Endothelial cell of umbilical vein (primary cell): Measurements from ENCODE around the gene DNMT1.

ENCODE experiments used
- JUN ChIP-seq: IDR thresholded peaks from 2 replicates; pipeline ENCODE4 v1.6.1; 2011; ENCODE audit warnings: borderline replicate concordance, low read depth; ENCODE audit not compliant: insufficient read length, insufficient read depth
- MYC ChIP-seq: IDR thresholded peaks from one replicate; pipeline ENCODE4 v1.6.1; 2011; ENCODE audit warnings: mild to moderate bottlenecking, low read depth, low read length
- POLR2A ChIP-seq: IDR thresholded peaks from 2 replicates; pipeline ENCODE4 v1.6.1; 2012; ENCODE audit warnings: low read depth, mild to moderate bottlenecking, control low read depth, low read length
- TF ChIP-seq, protein P1 (sequence below): IDR thresholded peaks from 2 replicates; pipeline ENCODE4 v1.6.1; 2011; ENCODE audit not compliant: insufficient read depth, insufficient read length
- TF ChIP-seq, protein P2 (sequence below), 2 donors: IDR thresholded peaks; 1 replicate in 1 of 2; 2 replicates in 1 of 2; pipeline ENCODE4 v1.5.1; 2011; ENCODE audit warnings: low read length in 2 of 2, mild to moderate bottlenecking in 2 of 2, moderate library complexity in 2 of 2, control low read depth in 1 of 2, inconsistent platforms in 1 of 2, low read depth in 1 of 2; ENCODE audit not compliant: insufficient read depth in 1 of 2; ENCODE audit errors: extremely low read depth in 1 of 2

DNA sequence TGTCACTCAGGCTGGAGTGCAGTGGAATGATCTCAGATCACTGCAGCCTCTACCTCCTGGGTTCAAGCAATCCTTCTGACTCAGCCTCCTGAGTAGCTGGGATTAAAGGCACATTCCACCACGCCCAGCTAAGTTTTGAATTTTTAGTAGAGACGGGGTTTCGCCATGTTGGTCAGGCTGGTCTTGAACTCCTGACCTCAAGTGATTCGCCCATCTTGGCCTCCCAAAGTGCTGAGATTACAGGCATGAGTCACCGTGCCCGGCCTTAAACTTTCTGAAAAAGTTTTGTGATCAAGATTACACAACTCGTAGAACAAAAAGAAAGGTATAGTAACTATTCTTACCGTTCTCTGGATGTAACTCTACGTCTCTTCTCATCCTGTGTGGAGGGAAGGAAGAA, 21.2 kb downstream of the DNMT1 start:
- TF ChIP-seq JUN (no peak), MYC (no peak), POLR2A (no peak)
- TF ChIP-seq, protein P1, sequence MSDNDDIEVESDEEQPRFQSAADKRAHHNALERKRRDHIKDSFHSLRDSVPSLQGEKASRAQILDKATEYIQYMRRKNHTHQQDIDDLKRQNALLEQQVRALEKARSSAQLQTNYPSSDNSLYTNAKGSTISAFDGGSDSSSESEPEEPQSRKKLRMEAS: no peak
- TF ChIP-seq, protein P2, sequence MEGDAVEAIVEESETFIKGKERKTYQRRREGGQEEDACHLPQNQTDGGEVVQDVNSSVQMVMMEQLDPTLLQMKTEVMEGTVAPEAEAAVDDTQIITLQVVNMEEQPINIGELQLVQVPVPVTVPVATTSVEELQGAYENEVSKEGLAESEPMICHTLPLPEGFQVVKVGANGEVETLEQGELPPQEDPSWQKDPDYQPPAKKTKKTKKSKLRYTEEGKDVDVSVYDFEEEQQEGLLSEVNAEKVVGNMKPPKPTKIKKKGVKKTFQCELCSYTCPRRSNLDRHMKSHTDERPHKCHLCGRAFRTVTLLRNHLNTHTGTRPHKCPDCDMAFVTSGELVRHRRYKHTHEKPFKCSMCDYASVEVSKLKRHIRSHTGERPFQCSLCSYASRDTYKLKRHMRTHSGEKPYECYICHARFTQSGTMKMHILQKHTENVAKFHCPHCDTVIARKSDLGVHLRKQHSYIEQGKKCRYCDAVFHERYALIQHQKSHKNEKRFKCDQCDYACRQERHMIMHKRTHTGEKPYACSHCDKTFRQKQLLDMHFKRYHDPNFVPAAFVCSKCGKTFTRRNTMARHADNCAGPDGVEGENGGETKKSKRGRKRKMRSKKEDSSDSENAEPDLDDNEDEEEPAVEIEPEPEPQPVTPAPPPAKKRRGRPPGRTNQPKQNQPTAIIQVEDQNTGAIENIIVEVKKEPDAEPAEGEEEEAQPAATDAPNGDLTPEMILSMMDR (IDR thresholded peaks at IDR 0.05; ENCODE audit: extremely low read depth in 1 of 2, insufficient read depth in 1 of 2, low read depth in 1 of 2, low read length in 2 of 2): no peak
